Liver (tissue), 9 donors: ENCODE results near the gene CTSA. TPM values are rescaled to one million over a fixed set of nuclear protein-coding genes. Genes with fewer than 3 reads are reported as not detected.

Experiments
- DNase-seq: peaks from one replicate; pipeline ENCODE4 v3.0.0-alpha.2; 2017; ENCODE audit warnings: low spot score
- H3K27ac ChIP-seq, 2 donors: one replicate each; pipeline ENCODE4 v1.7.0; 2013; ENCODE audit warnings: inconsistent platforms in 2 of 2, low read length in 2 of 2, control low read depth in 1 of 2, low read depth in 1 of 2, mild to moderate bottlenecking in 1 of 2
- H3K27me3 ChIP-seq, 4 donors: one replicate each; pipeline versions ENCODE4 v1.6.1 to v1.7.0; 2013; ENCODE audit warnings: low read length in 3 of 4, inconsistent platforms in 1 of 4, mild to moderate bottlenecking in 1 of 4, moderate library complexity in 1 of 4; ENCODE audit not compliant: control insufficient read depth in 4 of 4, insufficient read depth in 4 of 4
- H3K36me3 ChIP-seq, 4 donors: one replicate each; pipeline versions ENCODE4 v1.6.1 to v1.7.0; 2013; ENCODE audit warnings: low read length in 3 of 4, mild to moderate bottlenecking in 3 of 4, low read depth in 1 of 4, moderate library complexity in 1 of 4; ENCODE audit not compliant: control insufficient read depth in 4 of 4, insufficient read depth in 3 of 4
- H3K4me1 ChIP-seq, 4 donors: one replicate each; pipeline versions ENCODE4 v1.6.1 to v1.7.0; 2013; ENCODE audit warnings: low read length in 3 of 4, mild to moderate bottlenecking in 3 of 4, moderate library complexity in 1 of 4; ENCODE audit not compliant: control insufficient read depth in 4 of 4, insufficient read depth in 4 of 4
- H3K4me3 ChIP-seq, 3 donors: one replicate each; pipeline versions ENCODE4 v1.6.1 to v1.7.0; 2013; ENCODE audit warnings: low read length in 3 of 3, control low read depth in 1 of 3, low read depth in 1 of 3, mild to moderate bottlenecking in 1 of 3
- H3K9ac ChIP-seq, 2 donors: one replicate each; pipeline ENCODE4 v1.7.0; 2013; ENCODE audit warnings: low read length in 2 of 2, mild to moderate bottlenecking in 2 of 2, moderate library complexity in 2 of 2, control low read depth in 1 of 2, low read depth in 1 of 2
- H3K9me3 ChIP-seq, 4 donors: one replicate each; pipeline versions ENCODE4 v1.6.1 to v1.7.0; 2013; ENCODE audit warnings: low read length in 3 of 4; ENCODE audit not compliant: control insufficient read depth in 4 of 4
- EGR1 ChIP-seq, 2 donors: IDR thresholded peaks; 2 replicates each; pipeline ENCODE4 v1.6.1; 2016 to 2018; ENCODE audit warnings: antibody characterized with exemption in 2 of 2, low read depth in 2 of 2
- FOXA1 ChIP-seq: IDR thresholded peaks from 2 replicates; pipeline ENCODE4 v1.6.1; 2016; ENCODE audit warnings: antibody characterized with exemption
- FOXA2 ChIP-seq: IDR thresholded peaks from 2 replicates; pipeline ENCODE4 v1.6.1; 2016; ENCODE audit warnings: antibody characterized with exemption
- GABPA ChIP-seq, 2 donors: IDR thresholded peaks in 1 of 2; conservative IDR thresholded peaks in 1 of 2; 2 replicates each; pipeline ENCODE4 v1.6.1; 2016; ENCODE audit warnings: antibody characterized with exemption in 2 of 2, mild to moderate bottlenecking in 1 of 2, moderate library complexity in 1 of 2
- JUND ChIP-seq, 2 donors: IDR thresholded peaks; 2 replicates each; pipeline ENCODE4 v1.6.1; 2016; ENCODE audit warnings: antibody characterized with exemption in 2 of 2
- NR2F2 ChIP-seq: IDR thresholded peaks from 2 replicates; pipeline ENCODE4 v1.6.1; 2016; ENCODE audit warnings: antibody characterized with exemption
- RAD21 ChIP-seq, 2 donors: IDR thresholded peaks; 2 replicates each; pipeline ENCODE4 v1.6.1; 2016; ENCODE audit warnings: antibody characterized with exemption in 2 of 2, mild to moderate bottlenecking in 2 of 2
- RXRA ChIP-seq, 2 donors: IDR thresholded peaks; 2 replicates each; pipeline ENCODE4 v1.6.1; 2017 to 2018; ENCODE audit warnings: antibody characterized with exemption in 2 of 2, mild to moderate bottlenecking in 1 of 2
- SP1 ChIP-seq: IDR thresholded peaks from 2 replicates; pipeline ENCODE4 v1.6.1; 2018; ENCODE audit warnings: antibody characterized with exemption, mild to moderate bottlenecking
- TAF1 ChIP-seq: conservative IDR thresholded peaks from 2 replicates; pipeline ENCODE4 v1.6.1; 2016; ENCODE audit warnings: antibody characterized with exemption, mild to moderate bottlenecking
- YY1 ChIP-seq: IDR thresholded peaks from 2 replicates; pipeline ENCODE4 v1.6.1; 2016; ENCODE audit warnings: antibody characterized with exemption, mild to moderate bottlenecking
- WGBS: extraction: QIAGEN DNeasy Blood & Tissue Kit; methylation state at CpG from one replicate; pipeline ENCODE4 v1.1.7; 2013; 5-methylcytosine and 5-hydroxymethylcytosine counted together
- polyA plus RNA-seq, 2 donors: library from polyadenylated mRNA; stranded (reverse) in 1 of 2; unstranded in 1 of 2; fragments of 200-250 nt in 1 of 2; fragments of >200 nt in 1 of 2; fragmentation: Nextera tagmentation in 1 of 2; extraction: Ambion mirVana in 1 of 2; gene quantifications; one replicate each; pipeline versions ENCODE4 v1.2.1 to v1.2.3, GENCODE V29; 2013 to 2015
- total RNA-seq, 2 donors: library from RNA; depleted of rRNA; stranded (reverse); fragments of >200 nt; gene quantifications; one replicate each; pipeline ENCODE4 v1.2.3, GENCODE V29; 2014
- TF ChIP-seq, protein P1 (sequence below): IDR thresholded peaks from 2 replicates; pipeline ENCODE4 v1.6.1; 2016; ENCODE audit warnings: antibody characterized with exemption
- TF ChIP-seq, protein P2 (sequence below): IDR thresholded peaks from 2 replicates; pipeline ENCODE4 v1.6.1; 2016; ENCODE audit warnings: antibody characterized with exemption
- TF ChIP-seq, protein P3 (sequence below): fragments of 150-350 bp; IDR thresholded peaks from 2 replicates; pipeline ENCODE4 v1.5.1; 2017; ENCODE audit warnings: improper control_type of control experiment, low read depth, low read length; ENCODE audit not compliant: missing input control
- donor health status: healthy.
- donor health status: healthy.
- donor health status: healthy.
- donor health status: healthy.
- donor health status: healthy.

CTSA gene
- total and polyA plus RNA-seq, 4 donors = 45.6 to 151 (median 76.4) TPM

DNA sequence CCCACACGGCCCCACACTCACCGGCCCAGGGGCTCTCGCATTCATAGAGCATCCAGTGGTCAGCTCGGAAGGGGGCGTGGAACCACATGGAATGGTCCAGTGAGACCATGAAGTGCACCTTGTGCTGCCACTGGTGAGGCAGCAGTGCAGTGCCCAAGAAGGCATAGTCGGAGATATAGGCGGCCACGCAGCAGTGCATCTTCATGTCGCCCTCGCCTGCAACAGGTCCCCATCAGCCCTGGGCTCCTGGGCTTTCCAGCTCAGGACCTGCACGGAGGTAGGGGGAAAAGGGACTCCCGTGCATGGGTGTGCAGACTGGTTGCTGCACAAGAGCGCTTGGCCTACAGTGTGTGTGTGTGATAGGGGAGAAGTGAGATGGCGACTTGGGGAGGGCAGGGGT, 47.6 kb upstream of the CTSA start (continued):
- TF ChIP-seq, protein P1, sequence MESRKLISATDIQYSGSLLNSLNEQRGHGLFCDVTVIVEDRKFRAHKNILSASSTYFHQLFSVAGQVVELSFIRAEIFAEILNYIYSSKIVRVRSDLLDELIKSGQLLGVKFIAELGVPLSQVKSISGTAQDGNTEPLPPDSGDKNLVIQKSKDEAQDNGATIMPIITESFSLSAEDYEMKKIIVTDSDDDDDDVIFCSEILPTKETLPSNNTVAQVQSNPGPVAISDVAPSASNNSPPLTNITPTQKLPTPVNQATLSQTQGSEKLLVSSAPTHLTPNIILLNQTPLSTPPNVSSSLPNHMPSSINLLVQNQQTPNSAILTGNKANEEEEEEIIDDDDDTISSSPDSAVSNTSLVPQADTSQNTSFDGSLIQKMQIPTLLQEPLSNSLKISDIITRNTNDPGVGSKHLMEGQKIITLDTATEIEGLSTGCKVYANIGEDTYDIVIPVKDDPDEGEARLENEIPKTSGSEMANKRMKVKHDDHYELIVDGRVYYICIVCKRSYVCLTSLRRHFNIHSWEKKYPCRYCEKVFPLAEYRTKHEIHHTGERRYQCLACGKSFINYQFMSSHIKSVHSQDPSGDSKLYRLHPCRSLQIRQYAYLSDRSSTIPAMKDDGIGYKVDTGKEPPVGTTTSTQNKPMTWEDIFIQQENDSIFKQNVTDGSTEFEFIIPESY = no peak
- no peak for TF ChIP-seq FOXA1
- TF ChIP-seq, protein P2, sequence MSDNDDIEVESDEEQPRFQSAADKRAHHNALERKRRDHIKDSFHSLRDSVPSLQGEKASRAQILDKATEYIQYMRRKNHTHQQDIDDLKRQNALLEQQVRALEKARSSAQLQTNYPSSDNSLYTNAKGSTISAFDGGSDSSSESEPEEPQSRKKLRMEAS = no peak

DNA sequence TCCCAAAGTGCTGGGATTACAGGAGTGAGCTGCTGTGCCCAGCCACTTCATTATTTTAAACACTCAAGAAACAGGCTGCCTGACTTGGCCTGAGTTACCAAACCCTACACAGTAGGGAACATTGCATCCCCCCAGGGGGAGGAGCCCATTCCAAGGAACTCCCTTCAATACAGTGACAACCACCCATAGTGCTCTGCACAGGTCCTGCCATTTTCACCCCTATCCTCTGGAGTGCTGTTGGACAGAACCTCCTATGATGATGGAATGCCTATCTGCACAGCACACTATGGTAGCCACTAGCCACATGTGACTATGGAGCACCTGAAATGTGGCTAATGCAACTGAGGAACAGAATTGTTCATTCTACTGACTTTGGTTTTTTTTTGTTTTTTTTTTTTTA, 45.7 kb upstream of the CTSA start:
- TF ChIP-seq FOXA2 (no peak), SP1 (no peak), TAF1 (no peak), NR2F2 (no peak), FOXA1 (no peak), RXRA (IDR thresholded peaks at IDR 0.05) (no peak), RAD21 (IDR thresholded peaks at IDR 0.05) (no peak), EGR1 (IDR thresholded peaks at IDR 0.05; ENCODE audit: low read depth in 2 of 2) (no peak), YY1 (no peak)
- TF ChIP-seq, protein P1 = no peak
- TF ChIP-seq, protein P3, sequence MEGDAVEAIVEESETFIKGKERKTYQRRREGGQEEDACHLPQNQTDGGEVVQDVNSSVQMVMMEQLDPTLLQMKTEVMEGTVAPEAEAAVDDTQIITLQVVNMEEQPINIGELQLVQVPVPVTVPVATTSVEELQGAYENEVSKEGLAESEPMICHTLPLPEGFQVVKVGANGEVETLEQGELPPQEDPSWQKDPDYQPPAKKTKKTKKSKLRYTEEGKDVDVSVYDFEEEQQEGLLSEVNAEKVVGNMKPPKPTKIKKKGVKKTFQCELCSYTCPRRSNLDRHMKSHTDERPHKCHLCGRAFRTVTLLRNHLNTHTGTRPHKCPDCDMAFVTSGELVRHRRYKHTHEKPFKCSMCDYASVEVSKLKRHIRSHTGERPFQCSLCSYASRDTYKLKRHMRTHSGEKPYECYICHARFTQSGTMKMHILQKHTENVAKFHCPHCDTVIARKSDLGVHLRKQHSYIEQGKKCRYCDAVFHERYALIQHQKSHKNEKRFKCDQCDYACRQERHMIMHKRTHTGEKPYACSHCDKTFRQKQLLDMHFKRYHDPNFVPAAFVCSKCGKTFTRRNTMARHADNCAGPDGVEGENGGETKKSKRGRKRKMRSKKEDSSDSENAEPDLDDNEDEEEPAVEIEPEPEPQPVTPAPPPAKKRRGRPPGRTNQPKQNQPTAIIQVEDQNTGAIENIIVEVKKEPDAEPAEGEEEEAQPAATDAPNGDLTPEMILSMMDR = no peak
- Histone ChIP-seq H3K36me3 (peaks cover 6 to 61% (median 36%) of the 10 kb centered on the region in 4 donors), H3K27ac (no peak overlapping the region), H3K9me3 (no peaks in the 10 kb centered on the region), H3K4me1 (no peaks in the 10 kb centered on the region), H3K27me3 (no peaks in the 10 kb centered on the region), H3K4me3 (no peak overlapping the region), H3K9ac (no peak overlapping the region)
- DNase-seq = no peak

DNA sequence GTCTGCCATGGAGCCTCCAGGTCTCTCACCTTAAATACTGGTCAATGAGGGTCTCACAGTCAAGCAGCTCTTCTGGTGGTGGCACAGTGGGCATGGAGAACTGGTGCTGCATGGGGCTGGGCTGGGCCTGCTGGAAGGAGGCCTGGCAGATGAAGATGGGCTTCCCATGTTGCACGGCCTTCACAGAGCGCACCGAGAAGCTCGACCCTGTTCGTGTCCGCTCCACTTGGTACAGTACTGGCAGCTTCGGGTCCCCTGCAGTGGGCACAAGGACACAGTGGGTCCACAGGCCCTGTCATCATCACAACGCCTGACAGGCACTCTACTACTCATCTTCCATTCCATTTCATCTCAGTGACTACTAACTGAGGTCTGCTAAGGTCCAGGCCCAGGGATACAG, 42.7 kb upstream of the CTSA start:
- TF ChIP-seq JUND (IDR thresholded peaks at IDR 0.05) (no peak), SP1 (no peak), GABPA (IDR thresholded peaks at IDR 0.05 in 1 of 2, conservative IDR thresholded peaks at IDR 0.05 in 1 of 2) (no peak), RXRA (IDR thresholded peaks at IDR 0.05) (no peak), FOXA2 (no peak)
- TF ChIP-seq, protein P1 = no peak
- 96% methylated on average over 8 of the region's 8 CpGs for WGBS
- Histone ChIP-seq H3K27me3 (no peaks in the 10 kb centered on the region), H3K9me3 (no peaks in the 10 kb centered on the region), H3K9ac (no peak overlapping the region), H3K4me3 (no peak overlapping the region), H3K4me1 (no peaks in the 10 kb centered on the region), H3K27ac (no peak overlapping the region), H3K36me3 (peaks cover 6 to 47% (median 29%) of the 10 kb centered on the region in 4 donors)
- DNase-seq = no peak
